Kidney (tissue), 14 donors: ENCODE results near the gene MAGI3. TPM values are rescaled to one million over a fixed set of nuclear protein-coding genes. Genes with fewer than 3 reads are reported as not detected.

Experiments used
- DNase-seq, 5 donors: peaks; one replicate each; pipeline ENCODE4 v3.0.0-alpha.2; 2013 to 2020
- FAIRE-seq: peaks from 2 replicates; lab custom pipeline; 2012; peaks lifted over from hg19 to GRCh38; lab: Jason Lieb, UNC
- H3K27ac ChIP-seq, 2 donors: one replicate each; pipeline ENCODE4 v1.7.0; 2013; ENCODE audit warnings: low read depth in 2 of 2, low read length in 2 of 2, inconsistent platforms in 1 of 2
- H3K27me3 ChIP-seq: one replicate; pipeline ENCODE4 v1.7.1; 2013; ENCODE audit warnings: low read length, inconsistent platforms; ENCODE audit not compliant: control insufficient read depth, insufficient read depth
- H3K36me3 ChIP-seq, 3 donors: one replicate each; pipeline versions ENCODE4 v1.7.0 to v1.7.1; 2013; ENCODE audit warnings: low read length in 3 of 3, control low read depth in 1 of 3, inconsistent platforms in 1 of 3; ENCODE audit not compliant: insufficient read depth in 3 of 3, control insufficient read depth in 2 of 3
- H3K4me1 ChIP-seq, 3 donors: one replicate each; pipeline versions ENCODE4 v1.7.0 to v1.7.1; 2013; ENCODE audit warnings: low read length in 3 of 3, inconsistent platforms in 1 of 3, low read depth in 1 of 3; ENCODE audit not compliant: control insufficient read depth in 2 of 3, insufficient read depth in 2 of 3
- H3K4me3 ChIP-seq, 3 donors: one replicate each; pipeline versions ENCODE4 v1.7.0 to v1.8.1; 2013; ENCODE audit warnings: low read length in 3 of 3, control low read depth in 1 of 3, inconsistent platforms in 1 of 3
- H3K9ac ChIP-seq, 3 donors: one replicate each; pipeline versions ENCODE4 v1.7.0 to v1.7.1; 2013; ENCODE audit warnings: low read length in 3 of 3, control low read depth in 1 of 3, inconsistent platforms in 1 of 3
- H3K9me3 ChIP-seq, 3 donors: one replicate each; pipeline versions ENCODE4 v1.7.0 to v1.7.1; 2013; ENCODE audit warnings: low read length in 3 of 3, control low read depth in 1 of 3, inconsistent platforms in 1 of 3; ENCODE audit not compliant: control insufficient read depth in 2 of 3, insufficient read depth in 1 of 3
- intact Hi-C: fragments of 100-400 bp; cut with DNase I; formaldehyde crosslinking; loops from one replicate; pipeline ENCODE4 v1.11.1; 2022
- polyA plus RNA-seq: library from polyadenylated mRNA; stranded (reverse); fragments of 350-450 nt; fragmentation: Illumina TruSeq; extraction: RNeasy Lipid Tissue Mini Kit (QIAGEN cat#74804); gene quantifications from one replicate; pipeline ENCODE4 v1.2.3, GENCODE V29; 2014; ENCODE audit warnings: low read depth, low replicate concordance; ENCODE audit not compliant: insufficient read depth
- total RNA-seq: library from RNA; stranded (reverse); fragmentation: NEBNext Ultra II Directional; extraction: Animal tissue kit (Norgen Biotek cat#: 25700); gene quantifications from one replicate; pipeline ENCODE4 v1.2.1, GENCODE V29; 2021
- TF ChIP-seq, protein P1 (sequence below): IDR thresholded peaks from 3 replicates; pipeline ENCODE4 v1.5.1; 2012; ENCODE audit warnings: mild to moderate bottlenecking, moderate library complexity, borderline replicate concordance; ENCODE audit not compliant: insufficient read depth; ENCODE audit errors: extremely low read depth
- donor health status: control.
- donor health status: control.
- donor health status: control.
- donor health status: control.
- donor health status: control.
- donor health status: DM: yes; HTN: yes; CAD: no.
- donor health status: Normal renal cell carcinoma (clear cell type).

MAGI3 gene
- total and polyA plus RNA-seq, 2 donors from 2014 or later = 5.6 to 25.9 TPM

GRCh38 chr1:113665071-113665470 lies 274.8 kb downstream of the MAGI3 start:
- Histone ChIP-seq H3K9me3 (no peaks in the 10 kb centered on the region), H3K4me1 (no peaks in the 10 kb centered on the region), H3K9ac (no peak overlapping the region), H3K4me3 (no peak overlapping the region), H3K27ac (no peak overlapping the region), H3K27me3 (no peaks in the 10 kb centered on the region), H3K36me3 (no peaks in the 10 kb centered on the region)
- DNase-seq = no peak
- FAIRE-seq = no peak
- intact Hi-C loops = loop anchor here (10.0 kb wide), 1 partner anchor 530 kb away; no protein-coding TSS in a partner anchor
- TF ChIP-seq, protein P1, sequence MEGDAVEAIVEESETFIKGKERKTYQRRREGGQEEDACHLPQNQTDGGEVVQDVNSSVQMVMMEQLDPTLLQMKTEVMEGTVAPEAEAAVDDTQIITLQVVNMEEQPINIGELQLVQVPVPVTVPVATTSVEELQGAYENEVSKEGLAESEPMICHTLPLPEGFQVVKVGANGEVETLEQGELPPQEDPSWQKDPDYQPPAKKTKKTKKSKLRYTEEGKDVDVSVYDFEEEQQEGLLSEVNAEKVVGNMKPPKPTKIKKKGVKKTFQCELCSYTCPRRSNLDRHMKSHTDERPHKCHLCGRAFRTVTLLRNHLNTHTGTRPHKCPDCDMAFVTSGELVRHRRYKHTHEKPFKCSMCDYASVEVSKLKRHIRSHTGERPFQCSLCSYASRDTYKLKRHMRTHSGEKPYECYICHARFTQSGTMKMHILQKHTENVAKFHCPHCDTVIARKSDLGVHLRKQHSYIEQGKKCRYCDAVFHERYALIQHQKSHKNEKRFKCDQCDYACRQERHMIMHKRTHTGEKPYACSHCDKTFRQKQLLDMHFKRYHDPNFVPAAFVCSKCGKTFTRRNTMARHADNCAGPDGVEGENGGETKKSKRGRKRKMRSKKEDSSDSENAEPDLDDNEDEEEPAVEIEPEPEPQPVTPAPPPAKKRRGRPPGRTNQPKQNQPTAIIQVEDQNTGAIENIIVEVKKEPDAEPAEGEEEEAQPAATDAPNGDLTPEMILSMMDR = no peak

DNA sequence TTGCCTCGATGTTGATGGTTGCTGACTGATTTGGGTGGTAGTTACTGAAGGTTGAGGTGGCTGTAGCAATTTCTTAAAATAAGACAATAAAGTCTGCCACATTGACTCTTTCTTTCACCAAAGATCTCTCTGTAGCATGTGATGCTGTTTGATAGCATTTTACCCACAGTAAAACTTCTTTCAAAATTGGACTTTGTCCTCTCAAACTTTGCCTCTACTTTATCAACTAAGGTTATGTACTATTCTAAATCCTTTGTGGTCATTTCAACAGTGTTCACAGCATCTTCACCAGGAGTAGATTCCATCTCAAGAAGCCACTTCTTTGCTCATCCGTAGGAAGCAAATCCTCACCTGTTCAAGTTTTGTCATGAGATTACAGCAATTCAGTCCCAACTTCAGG lies 275.8 kb downstream of the MAGI3 start:
- TF ChIP-seq, protein P1 = no peak
- no peak for FAIRE-seq
- intact Hi-C loops = loop anchor here (10.0 kb wide), 1 partner anchor 531 kb away; no protein-coding TSS in a partner anchor
- DNase-seq = no peak
- Histone ChIP-seq H3K9me3 (no peaks in the 10 kb centered on the region), H3K4me3 (no peak overlapping the region), H3K9ac (no peak overlapping the region), H3K4me1 (no peaks in the 10 kb centered on the region), H3K27me3 (no peaks in the 10 kb centered on the region), H3K27ac (no peak overlapping the region), H3K36me3 (no peaks in the 10 kb centered on the region)

GRCh38 chr1:113669988-113670387 lies 279.7 kb downstream of the MAGI3 start:
- Histone ChIP-seq H3K9ac (no peak overlapping the region), H3K27ac (no peak overlapping the region), H3K36me3 (peaks cover 0 to 7% (median 0%) of the 10 kb centered on the region in 3 donors), H3K4me1 (no peaks in the 10 kb centered on the region), H3K4me3 (no peak overlapping the region), H3K27me3 (no peaks in the 10 kb centered on the region), H3K9me3 (no peaks in the 10 kb centered on the region)
- DNase-seq (no peak), FAIRE-seq (no peak)
- intact Hi-C loops = loop anchor here (10.0 kb wide), 1 partner anchor 535 kb away; no protein-coding TSS in a partner anchor
- TF ChIP-seq, protein P1 = no peak

GRCh38 chr1:113670650-113671049 lies 280.3 kb downstream of the MAGI3 start:
- Histone ChIP-seq H3K4me1 (no peaks in the 10 kb centered on the region), H3K27me3 (no peaks in the 10 kb centered on the region), H3K9me3 (no peaks in the 10 kb centered on the region), H3K36me3 (peaks cover 0 to 7% (median 2%) of the 10 kb centered on the region in 3 donors), H3K9ac (no peak overlapping the region), H3K4me3 (no peak overlapping the region), H3K27ac (no peak overlapping the region)
- FAIRE-seq (no peak), DNase-seq (no peak)
- intact Hi-C loops = no loop called here
- TF ChIP-seq, protein P1 = no peak
